ENCODE measurements around the gene PACSIN3. TPM values are rescaled to one million over a fixed set of nuclear protein-coding genes. Genes with fewer than 3 reads are reported as not detected.

PACSIN3 gene
- total RNA-seq, 1 experiment from 2014 or later: 76.7 TPM

GRCh38 chr11:47156951-47157350, 29.3 kb downstream of the PACSIN3 start:
- Histone ChIP-seq H3K4me1 (no peaks in the 10 kb centered on the region), H3K36me3 (ENCODE audit: control insufficient read depth, insufficient read depth, low read length) (no peaks in the 10 kb centered on the region; the same call in 1 of the 2 replicates), H3K4me3 (ENCODE audit: low read depth, low read length) (no peak overlapping the region), H3K27me3 (replicated peaks; ENCODE audit: control insufficient read depth, insufficient read depth, low read length) (no peaks in the 10 kb centered on the region), H3K9me3 (no peaks in the 10 kb centered on the region)
- ChIA-PET CTCF (interaction anchor here (0.7 kb wide), 1 partner anchor 213 kb away, joined by 4 read pairs; no protein-coding TSS in a partner anchor), POLR2A (no interaction called here)
- H3K4me3 Mint-ChIP-seq (ENCODE audit: unreplicated experiment): no peak overlapping the region
- no peak overlapping the region for H3K27ac Mint-ChIP-seq (ENCODE audit: unreplicated experiment)
- intact Hi-C loops (cut with micrococcal nuclease; ENCODE audit: unreplicated experiment): loop anchor here (10.0 kb wide), 1 partner anchor 132 kb away; no protein-coding TSS in a partner anchor
- H3K9me3 Mint-ChIP-seq (ENCODE audit: unreplicated experiment): no peaks in the 10 kb centered on the region
- H3K36me3 Mint-ChIP-seq (ENCODE audit: insufficient read depth, unreplicated experiment): peaks cover 35% of the 10 kb centered on the region
- no peaks in the 10 kb centered on the region for H3K27me3 Mint-ChIP-seq (ENCODE audit: insufficient read depth, unreplicated experiment)
- TF ChIP-seq CTCF (IDR thresholded peaks at IDR 0.05; ENCODE audit: insufficient read depth in 1 of 2, low read depth in 1 of 2, low read length in 1 of 2, severe bottlenecking in 1 of 2, unreplicated experiment in 1 of 2): no peak
- DNase-seq: no peak
- no TSS peak for BruUV-seq (replicated peaks)
- H3K4me1 Mint-ChIP-seq (ENCODE audit: low read depth, unreplicated experiment): peaks cover 7% of the 10 kb centered on the region

GRCh38 chr11:47156333-47156732, 29.9 kb downstream of the PACSIN3 start:
- H3K4me1 Mint-ChIP-seq (ENCODE audit: low read depth, unreplicated experiment): peaks cover 7% of the 10 kb centered on the region
- CTCF ChIA-PET: no interaction called here
- TF ChIP-seq CTCF (IDR thresholded peaks at IDR 0.05; ENCODE audit: insufficient read depth in 1 of 2, low read depth in 1 of 2, low read length in 1 of 2, severe bottlenecking in 1 of 2, unreplicated experiment in 1 of 2): no peak
- no peak for DNase-seq
- no peaks in the 10 kb centered on the region for H3K27me3 Mint-ChIP-seq (ENCODE audit: insufficient read depth, unreplicated experiment)
- no TSS peak for BruUV-seq (replicated peaks)
- H3K9me3 ChIP-seq: no peaks in the 10 kb centered on the region
- POLR2A ChIA-PET: no interaction called here
- intact Hi-C loops (cut with micrococcal nuclease; ENCODE audit: unreplicated experiment): loop anchor here (10.0 kb wide), 1 partner anchor 132 kb away; no protein-coding TSS in a partner anchor
- H3K4me1 ChIP-seq: no peaks in the 10 kb centered on the region
- peaks cover 31% of the 10 kb centered on the region for H3K36me3 Mint-ChIP-seq (ENCODE audit: insufficient read depth, unreplicated experiment)
- no peak overlapping the region for H3K4me3 ChIP-seq (ENCODE audit: low read depth, low read length)
- no peaks in the 10 kb centered on the region for H3K9me3 Mint-ChIP-seq (ENCODE audit: unreplicated experiment)
- no peak overlapping the region for H3K27ac Mint-ChIP-seq (ENCODE audit: unreplicated experiment)
- H3K27me3 ChIP-seq (replicated peaks; ENCODE audit: control insufficient read depth, insufficient read depth, low read length): no peaks in the 10 kb centered on the region
- no peaks in the 10 kb centered on the region; the same call in 1 of the 2 replicates for H3K36me3 ChIP-seq (ENCODE audit: control insufficient read depth, insufficient read depth, low read length)
- no peak overlapping the region for H3K4me3 Mint-ChIP-seq (ENCODE audit: unreplicated experiment)

- Histone ChIP-seq H3K36me3 (ENCODE audit: control insufficient read depth, insufficient read depth, low read length) (no peaks in the 10 kb centered on the region; the same call in 1 of the 2 replicates), H3K27me3 (replicated peaks; ENCODE audit: control insufficient read depth, insufficient read depth, low read length) (no peaks in the 10 kb centered on the region), H3K9me3 (no peaks in the 10 kb centered on the region), H3K4me3 (ENCODE audit: low read depth, low read length) (no peak overlapping the region), H3K4me1 (no peaks in the 10 kb centered on the region)
- no peak for DNase-seq
- Mint-ChIP-seq H3K4me1 (ENCODE audit: low read depth, unreplicated experiment) (peaks cover 7% of the 10 kb centered on the region), H3K27ac (ENCODE audit: unreplicated experiment) (no peak overlapping the region), H3K4me3 (ENCODE audit: unreplicated experiment) (no peak overlapping the region), H3K27me3 (ENCODE audit: insufficient read depth, unreplicated experiment) (no peaks in the 10 kb centered on the region), H3K9me3 (ENCODE audit: unreplicated experiment) (no peaks in the 10 kb centered on the region), H3K36me3 (ENCODE audit: insufficient read depth, unreplicated experiment) (peaks cover 30% of the 10 kb centered on the region)
- intact Hi-C loops (cut with micrococcal nuclease; ENCODE audit: unreplicated experiment): loop anchor here (10.0 kb wide), 1 partner anchor 131 kb away; no protein-coding TSS in a partner anchor
- no peak for TF ChIP-seq CTCF (IDR thresholded peaks at IDR 0.05; ENCODE audit: insufficient read depth in 1 of 2, low read depth in 1 of 2, low read length in 1 of 2, severe bottlenecking in 1 of 2, unreplicated experiment in 1 of 2)
- no TSS peak for BruUV-seq (replicated peaks)
- ChIA-PET POLR2A (no interaction called here), CTCF (interaction anchor here (1.2 kb wide), 1 partner anchor 239 kb away, joined by 3 read pairs; no protein-coding TSS in a partner anchor)
Observed at GRCh38 chr11:47155879-47156278, 30.4 kb downstream of the PACSIN3 start.

Measured in Caco-2 (cell line).